ENCODE data around the gene NATD1. TPM values are rescaled to one million over a fixed set of nuclear protein-coding genes. Genes with fewer than 3 reads are reported as not detected.

Gene NATD1
- total and polyA plus RNA-seq, 10 of the 15 experiments (the other 5 are each of a cell fraction or from before 2014, with no cell fraction given), result 0.02 to 0.33 (median 0.15) TPM

DNA sequence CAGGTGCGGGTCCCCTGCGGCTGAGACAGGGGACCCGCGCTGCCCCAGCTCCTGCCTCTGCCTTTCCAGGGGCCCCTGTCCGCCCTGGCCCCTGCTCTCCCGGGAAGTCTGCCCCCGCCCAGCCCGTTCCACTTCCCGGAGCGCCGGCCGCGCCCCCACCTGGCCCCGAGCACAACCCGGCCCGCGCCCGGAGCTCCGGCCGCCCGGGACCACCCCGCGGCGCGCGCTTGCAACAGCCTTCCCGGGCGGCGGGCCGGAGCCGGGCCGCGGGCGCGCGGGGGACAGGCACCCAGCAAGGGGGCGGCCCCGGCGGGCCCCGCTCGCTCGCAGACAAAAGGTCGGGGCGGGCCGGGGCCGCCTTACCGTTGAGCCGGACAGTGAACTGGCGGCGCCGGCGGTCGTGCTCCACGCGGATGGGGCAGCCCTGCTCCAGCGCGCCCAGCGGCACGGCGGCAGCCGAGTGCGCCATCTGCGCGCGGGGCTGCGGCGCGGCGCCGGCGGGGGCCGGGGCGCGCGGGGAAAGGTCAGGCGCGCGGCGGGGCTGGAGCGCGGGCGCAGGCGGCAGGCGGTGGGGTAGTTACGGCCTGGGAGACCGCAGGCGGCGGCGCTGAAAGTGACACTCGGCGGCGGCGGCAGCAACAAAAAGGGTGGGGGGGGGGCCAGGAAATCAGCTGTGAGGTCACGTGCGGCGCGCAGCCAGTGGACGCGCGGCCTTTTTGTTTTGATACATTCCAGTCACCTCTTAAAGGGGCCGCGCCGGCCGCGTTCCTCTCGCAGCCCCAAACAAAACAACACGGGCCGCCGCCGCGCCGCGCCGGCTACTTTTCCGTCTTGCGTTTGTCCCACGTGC is at the start of gene NATD1 (continued):
- TF ChIP-seq, protein P1, sequence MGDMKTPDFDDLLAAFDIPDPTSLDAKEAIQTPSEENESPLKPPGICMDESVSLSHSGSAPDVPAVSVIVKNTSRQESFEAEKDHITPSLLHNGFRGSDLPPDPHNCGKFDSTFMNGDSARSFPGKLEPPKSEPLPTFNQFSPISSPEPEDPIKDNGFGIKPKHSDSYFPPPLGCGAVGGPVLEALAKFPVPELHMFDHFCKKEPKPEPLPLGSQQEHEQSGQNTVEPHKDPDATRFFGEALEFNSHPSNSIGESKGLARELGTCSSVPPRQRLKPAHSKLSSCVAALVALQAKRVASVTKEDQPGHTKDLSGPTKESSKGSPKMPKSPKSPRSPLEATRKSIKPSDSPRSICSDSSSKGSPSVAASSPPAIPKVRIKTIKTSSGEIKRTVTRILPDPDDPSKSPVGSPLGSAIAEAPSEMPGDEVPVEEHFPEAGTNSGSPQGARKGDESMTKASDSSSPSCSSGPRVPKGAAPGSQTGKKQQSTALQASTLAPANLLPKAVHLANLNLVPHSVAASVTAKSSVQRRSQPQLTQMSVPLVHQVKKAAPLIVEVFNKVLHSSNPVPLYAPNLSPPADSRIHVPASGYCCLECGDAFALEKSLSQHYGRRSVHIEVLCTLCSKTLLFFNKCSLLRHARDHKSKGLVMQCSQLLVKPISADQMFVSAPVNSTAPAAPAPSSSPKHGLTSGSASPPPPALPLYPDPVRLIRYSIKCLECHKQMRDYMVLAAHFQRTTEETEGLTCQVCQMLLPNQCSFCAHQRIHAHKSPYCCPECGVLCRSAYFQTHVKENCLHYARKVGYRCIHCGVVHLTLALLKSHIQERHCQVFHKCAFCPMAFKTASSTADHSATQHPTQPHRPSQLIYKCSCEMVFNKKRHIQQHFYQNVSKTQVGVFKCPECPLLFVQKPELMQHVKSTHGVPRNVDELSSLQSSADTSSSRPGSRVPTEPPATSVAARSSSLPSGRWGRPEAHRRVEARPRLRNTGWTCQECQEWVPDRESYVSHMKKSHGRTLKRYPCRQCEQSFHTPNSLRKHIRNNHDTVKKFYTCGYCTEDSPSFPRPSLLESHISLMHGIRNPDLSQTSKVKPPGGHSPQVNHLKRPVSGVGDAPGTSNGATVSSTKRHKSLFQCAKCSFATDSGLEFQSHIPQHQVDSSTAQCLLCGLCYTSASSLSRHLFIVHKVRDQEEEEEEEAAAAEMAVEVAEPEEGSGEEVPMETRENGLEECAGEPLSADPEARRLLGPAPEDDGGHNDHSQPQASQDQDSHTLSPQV (IDR thresholded peaks at IDR 0.05), result no peak
- TF ChIP-seq RB1 (IDR thresholded peaks at IDR 0.05; ENCODE audit: borderline replicate concordance) (no peak), SRF (IDR thresholded peaks at IDR 0.05; ENCODE audit: low read depth in 2 of 2, low read length in 2 of 2) (no peak), CBX3 (IDR thresholded peaks at IDR 0.05; ENCODE audit: borderline replicate concordance, low read depth) (no peak), HCFC1 (IDR thresholded peaks at IDR 0.05; ENCODE audit: low read length) (no peak), POLR2A (IDR thresholded peaks at IDR 0.05; ENCODE audit: low read depth, low read length) (peak; percentile 56), RAD21 (IDR thresholded peaks at IDR 0.05; ENCODE audit: insufficient read depth, low read depth, low read length) (no peak), IRF3 (IDR thresholded peaks at IDR 0.05) (no peak), ESRRA (IDR thresholded peaks at IDR 0.05; ENCODE audit: low read length) (no peak), ASH2L (IDR thresholded peaks at IDR 0.05; ENCODE audit: borderline replicate concordance, low read depth) (no peak), TCF3 (IDR thresholded peaks at IDR 0.05; ENCODE audit: borderline replicate concordance, insufficient read depth, low read depth, low read length) (no peak), LARP7 (IDR thresholded peaks at IDR 0.05) (no peak), HDAC2 (IDR thresholded peaks at IDR 0.05) (no peak), ATF7 (IDR thresholded peaks at IDR 0.05; ENCODE audit: low read depth) (no peak), IKZF1 (conservative IDR thresholded peaks at IDR 0.05) (peak; percentile 18; the same call in 1 of the 2 replicates), ETV6 (conservative IDR thresholded peaks at IDR 0.05 in 1 of 2, IDR thresholded peaks at IDR 0.05 in 1 of 2; ENCODE audit: borderline replicate concordance in 1 of 2, low read depth in 1 of 2) (no peak), NFXL1 (IDR thresholded peaks at IDR 0.05; ENCODE audit: borderline replicate concordance) (no peak), NBN (IDR thresholded peaks at IDR 0.05) (no peak), NRF1 (conservative IDR thresholded peaks at IDR 0.05; ENCODE audit: low read depth, low read length) (no peak), RAD51 (IDR thresholded peaks at IDR 0.05) (peak; percentile 60; the same call in 1 of the 2 replicates), RBBP5 (conservative IDR thresholded peaks at IDR 0.05) (no peak)
- TF ChIP-seq, protein P2, sequence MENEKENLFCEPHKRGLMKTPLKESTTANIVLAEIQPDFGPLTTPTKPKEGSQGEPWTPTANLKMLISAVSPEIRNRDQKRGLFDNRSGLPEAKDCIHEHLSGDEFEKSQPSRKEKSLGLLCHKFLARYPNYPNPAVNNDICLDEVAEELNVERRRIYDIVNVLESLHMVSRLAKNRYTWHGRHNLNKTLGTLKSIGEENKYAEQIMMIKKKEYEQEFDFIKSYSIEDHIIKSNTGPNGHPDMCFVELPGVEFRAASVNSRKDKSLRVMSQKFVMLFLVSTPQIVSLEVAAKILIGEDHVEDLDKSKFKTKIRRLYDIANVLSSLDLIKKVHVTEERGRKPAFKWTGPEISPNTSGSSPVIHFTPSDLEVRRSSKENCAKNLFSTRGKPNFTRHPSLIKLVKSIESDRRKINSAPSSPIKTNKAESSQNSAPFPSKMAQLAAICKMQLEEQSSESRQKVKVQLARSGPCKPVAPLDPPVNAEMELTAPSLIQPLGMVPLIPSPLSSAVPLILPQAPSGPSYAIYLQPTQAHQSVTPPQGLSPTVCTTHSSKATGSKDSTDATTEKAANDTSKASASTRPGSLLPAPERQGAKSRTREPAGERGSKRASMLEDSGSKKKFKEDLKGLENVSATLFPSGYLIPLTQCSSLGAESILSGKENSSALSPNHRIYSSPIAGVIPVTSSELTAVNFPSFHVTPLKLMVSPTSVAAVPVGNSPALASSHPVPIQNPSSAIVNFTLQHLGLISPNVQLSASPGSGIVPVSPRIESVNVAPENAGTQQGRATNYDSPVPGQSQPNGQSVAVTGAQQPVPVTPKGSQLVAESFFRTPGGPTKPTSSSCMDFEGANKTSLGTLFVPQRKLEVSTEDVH (IDR thresholded peaks at IDR 0.05; ENCODE audit: low read depth, partially characterized antibody), result no peak
- TF ChIP-seq, protein P3, sequence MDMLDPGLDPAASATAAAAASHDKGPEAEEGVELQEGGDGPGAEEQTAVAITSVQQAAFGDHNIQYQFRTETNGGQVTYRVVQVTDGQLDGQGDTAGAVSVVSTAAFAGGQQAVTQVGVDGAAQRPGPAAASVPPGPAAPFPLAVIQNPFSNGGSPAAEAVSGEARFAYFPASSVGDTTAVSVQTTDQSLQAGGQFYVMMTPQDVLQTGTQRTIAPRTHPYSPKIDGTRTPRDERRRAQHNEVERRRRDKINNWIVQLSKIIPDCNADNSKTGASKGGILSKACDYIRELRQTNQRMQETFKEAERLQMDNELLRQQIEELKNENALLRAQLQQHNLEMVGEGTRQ (IDR thresholded peaks at IDR 0.05; ENCODE audit: borderline replicate concordance, low read depth, low read length), result peak; percentile 57
